ENCODE results near the gene APOBEC3G. TPM values are rescaled to one million over a fixed set of nuclear protein-coding genes. Genes with fewer than 3 reads are reported as not detected.
"Not testable (repeated sequence)": the region's sequence is repeated elsewhere in the genome, so short reads cannot be mapped to it uniquely, and the experiment has no call there.

APOBEC3G gene
- total RNA-seq = 19.2 TPM
- long read RNA-seq, transcript APOBEC3G-201 (8 exons, 1,834 nt) = major isoform, 17 of 27 reads
- long read RNA-seq, partial matches to known transcripts = 5 of 27 reads
- long read RNA-seq, other reads (novel, unspliced or antisense) = 4 of 27 reads

- Histone ChIP-seq H3K36me3 (peaks cover 19% of the 10 kb centered on the region), H3K4me1 (peaks cover 12% of the 10 kb centered on the region), H3K4me3 (peak within 1 kb of the TSS; percentile 63), H3K27ac (peak within 1 kb of the TSS; percentile 80)
- intact Hi-C loops (cut with DNase I); H3K9me3 ChIP-seq; H3K27me3 ChIP-seq (ENCODE audit: low read depth): not testable (repeated sequence)
- ATAC-seq (peak; percentile 93), DNase-seq (peak; percentile 65)
Observed at GRCh38 chr22:39077026-39077840, at the start of gene APOBEC3G. Gene APOBEC3G (plus strand): TSS chr22:39077275. CDS start chr22:39077362, 87 bp downstream.

GRCh38 chr22:39027717-39028116, 49.4 kb upstream of the APOBEC3G start:
- no peak for ATAC-seq
- no peak for DNase-seq
- H3K27me3 ChIP-seq (ENCODE audit: low read depth) = no peaks in the 10 kb centered on the region
- no peaks in the 10 kb centered on the region for H3K9me3 ChIP-seq
- intact Hi-C loops (cut with DNase I) = no loop called here
- no peak overlapping the region for H3K27ac ChIP-seq
- TF ChIP-seq CTCF (IDR thresholded peaks at IDR 0.05) = no peak
- H3K4me1 ChIP-seq = no peaks in the 10 kb centered on the region
- peaks cover 10% of the 10 kb centered on the region for H3K36me3 ChIP-seq
- no peak overlapping the region for H3K4me3 ChIP-seq

DNA sequence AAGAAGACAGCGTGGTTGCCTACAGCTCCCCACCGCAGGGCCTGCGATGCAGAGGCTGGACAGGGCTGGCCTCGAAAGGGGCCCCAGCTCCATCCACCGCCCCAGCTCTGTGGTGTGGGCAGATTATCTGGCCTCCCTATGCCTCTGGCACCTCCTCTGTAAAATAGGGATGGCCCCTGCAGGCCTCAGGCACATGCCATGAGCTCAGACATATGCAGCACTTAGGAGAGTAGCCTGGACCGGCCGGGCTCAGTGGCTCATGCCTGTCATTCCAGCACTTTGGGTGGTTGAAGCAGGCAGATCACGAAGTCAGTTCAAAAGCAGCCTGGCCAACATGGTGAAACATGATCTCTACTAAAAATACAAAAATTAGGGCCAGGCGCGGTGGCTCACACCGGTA, 48.8 kb upstream of the APOBEC3G start:
- intact Hi-C loops (cut with DNase I) = no loop called here
- no peaks in the 10 kb centered on the region for H3K4me1 ChIP-seq
- DNase-seq = no peak
- H3K9me3 ChIP-seq = no peaks in the 10 kb centered on the region
- H3K36me3 ChIP-seq = peaks cover 10% of the 10 kb centered on the region
- H3K27ac ChIP-seq = no peak overlapping the region
- no peak for TF ChIP-seq CTCF (IDR thresholded peaks at IDR 0.05)
- H3K4me3 ChIP-seq = no peak overlapping the region
- no peaks in the 10 kb centered on the region for H3K27me3 ChIP-seq (ENCODE audit: low read depth)
- no peak for ATAC-seq

DNA sequence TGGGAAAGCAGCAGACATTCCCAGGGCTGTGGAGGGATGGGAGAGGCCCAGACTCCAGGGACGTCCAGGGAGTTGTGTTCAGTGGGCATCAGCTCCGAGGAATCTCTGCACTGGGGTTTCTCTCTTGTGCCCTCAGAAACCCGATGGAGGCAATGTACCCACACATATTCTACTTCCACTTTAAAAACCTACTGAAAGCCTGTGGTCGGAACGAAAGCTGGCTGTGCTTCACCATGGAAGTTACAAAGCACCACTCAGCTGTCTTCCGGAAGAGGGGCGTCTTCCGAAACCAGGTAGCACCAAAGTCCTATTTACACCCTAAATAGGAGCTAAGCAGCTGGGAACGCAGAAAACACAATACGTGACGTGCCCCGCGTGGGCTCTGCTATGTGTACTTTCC, 47.8 kb upstream of the APOBEC3G start:
- intact Hi-C loops (cut with DNase I) = no loop called here

DNA sequence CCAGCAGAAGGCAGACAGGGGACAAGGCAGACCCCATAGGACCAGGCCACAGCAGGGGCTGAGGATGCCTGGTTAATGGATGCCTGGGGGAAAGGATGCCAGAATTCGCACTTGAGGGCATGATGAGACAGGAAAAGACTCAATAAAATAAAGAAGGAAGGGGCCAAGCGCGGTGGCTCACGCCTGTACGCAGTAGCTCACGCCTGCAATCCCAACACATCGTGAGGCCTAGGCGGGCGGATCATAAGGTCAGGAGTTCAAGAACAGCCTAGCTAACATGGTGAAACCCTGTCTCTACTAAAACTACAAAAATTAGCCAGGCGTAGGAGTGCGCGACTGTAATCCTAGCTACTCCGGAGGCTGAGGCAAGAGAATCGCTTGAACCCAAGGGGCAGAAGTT, 46.4 kb upstream of the APOBEC3G start:
- Histone ChIP-seq H3K27ac (no peak overlapping the region), H3K27me3 (ENCODE audit: low read depth) (no peaks in the 10 kb centered on the region), H3K36me3 (no peaks in the 10 kb centered on the region), H3K4me3 (no peak overlapping the region), H3K9me3 (no peaks in the 10 kb centered on the region), H3K4me1 (no peaks in the 10 kb centered on the region)
- intact Hi-C loops (cut with DNase I) = no loop called here
- DNase-seq (no peak), ATAC-seq (no peak)
- TF ChIP-seq CTCF (IDR thresholded peaks at IDR 0.05) = no peak

More for the DNA sequence above, 47.8 kb upstream of the APOBEC3G start:
- H3K36me3 ChIP-seq = peaks cover 2% of the 10 kb centered on the region
- no peak for TF ChIP-seq CTCF (IDR thresholded peaks at IDR 0.05)
- ATAC-seq (no peak), DNase-seq (no peak)
- H3K4me1 ChIP-seq = no peaks in the 10 kb centered on the region
- H3K9me3 ChIP-seq = no peaks in the 10 kb centered on the region
- H3K27me3 ChIP-seq (ENCODE audit: low read depth) = no peaks in the 10 kb centered on the region
- H3K4me3 ChIP-seq = no peak overlapping the region
- H3K27ac ChIP-seq = no peak overlapping the region

GRCh38 chr22:39031434-39032295, 45.4 kb upstream of the APOBEC3G start:
- H3K36me3 ChIP-seq; DNase-seq; ATAC-seq; H3K27ac ChIP-seq; H3K27me3 ChIP-seq (ENCODE audit: low read depth); H3K9me3 ChIP-seq; H3K4me1 ChIP-seq; intact Hi-C loops (cut with DNase I); H3K4me3 ChIP-seq: not testable (repeated sequence)

DNA sequence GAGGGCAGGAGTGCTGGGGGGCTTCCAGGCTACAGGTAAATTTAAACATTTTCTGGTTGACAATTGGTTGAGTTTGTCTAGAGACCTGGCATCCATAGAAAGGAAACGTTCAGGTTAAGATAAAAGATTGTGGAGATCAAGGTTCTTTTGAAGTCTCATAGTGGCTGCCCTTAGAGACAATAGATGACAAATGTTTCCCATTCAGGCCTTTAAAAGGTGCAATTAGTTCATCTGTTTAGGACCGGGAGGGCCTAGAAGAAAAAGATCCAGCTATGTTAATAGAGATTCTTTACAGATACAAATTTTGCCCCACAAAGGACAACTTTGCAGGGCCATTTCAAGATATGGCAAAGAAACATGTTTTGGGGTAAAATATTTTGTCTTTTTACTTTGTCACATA, 40.0 kb upstream of the APOBEC3G start:
- H3K27ac ChIP-seq; intact Hi-C loops (cut with DNase I); H3K9me3 ChIP-seq; H3K27me3 ChIP-seq (ENCODE audit: low read depth); H3K36me3 ChIP-seq; DNase-seq; H3K4me3 ChIP-seq; ATAC-seq; H3K4me1 ChIP-seq: not testable (repeated sequence)

Measured in lower lobe of right lung (tissue), 2 donors.